Amniotic stem cell (primary cell): ENCODE results near the gene REEP6.
"Not testable (repeated sequence)": the region's sequence is repeated elsewhere in the genome, so short reads cannot be mapped to it uniquely, and the experiment has no call there.

ENCODE experiments used
- DNase-seq: peaks from one replicate; lab custom pipeline; 2025; lab: John Stamatoyannopoulos, UW

Gene REEP6

GRCh38 chr19:1507763-1508506 is 17.0 kb downstream of the REEP6 start:
- DNase-seq = peak; percentile 98

GRCh38 chr19:1508507-1508856 is 17.5 kb downstream of the REEP6 start:
- DNase-seq = no peak

- DNase-seq = no peak
These were observed 18.8 kb downstream of the REEP6 start for GRCh38 chr19:1509602-1510441.

GRCh38 chr19:1510442-1510806 is 19.4 kb downstream of the REEP6 start:
- DNase-seq = no peak

GRCh38 chr19:1510807-1511206 is 19.8 kb downstream of the REEP6 start:
- no peak for DNase-seq

GRCh38 chr19:1511318-1512317 is 20.6 kb downstream of the REEP6 start:
- DNase-seq = no peak

GRCh38 chr19:1512671-1513498 is 21.9 kb downstream of the REEP6 start, which contains the start of gene ADAMTSL5:
TSS of gene ADAMTSL5 (minus strand) at chr19:1513019. CDS start at chr19:1510943, 2,076 bp downstream.
- no peak for DNase-seq

- no peak for DNase-seq
These were observed 22.7 kb downstream of the REEP6 start for GRCh38 chr19:1513499-1514294.

- DNase-seq = no peak
These were observed 23.3 kb downstream of the REEP6 start for GRCh38 chr19:1514295-1514661.

- DNase-seq = no peak
These were observed 24.2 kb downstream of the REEP6 start for GRCh38 chr19:1514986-1515721.

- no peak for DNase-seq
These were observed 25.4 kb downstream of the REEP6 start for GRCh38 chr19:1516395-1516753.

- DNase-seq = no peak
These were observed 27.5 kb downstream of the REEP6 start for GRCh38 chr19:1518471-1518870.

- DNase-seq = not testable (repeated sequence)
These were observed 28.8 kb downstream of the REEP6 start for GRCh38 chr19:1519802-1520201.

- no peak for DNase-seq
These were observed 29.3 kb downstream of the REEP6 start for GRCh38 chr19:1520203-1520780.

GRCh38 chr19:1521636-1522035 is 30.7 kb downstream of the REEP6 start:
- no peak for DNase-seq

- no peak for DNase-seq
These were observed 31.1 kb downstream of the REEP6 start for GRCh38 chr19:1522061-1522460.

- DNase-seq = no peak
These were observed 31.9 kb downstream of the REEP6 start for GRCh38 chr19:1522838-1523237.

- no peak for DNase-seq
These were observed 32.7 kb downstream of the REEP6 start, which contains the start of gene PLK5 for GRCh38 chr19:1523412-1524286. TSS of gene PLK5 (plus strand) at chr19:1524077. CDS start at chr19:1526997, 2,920 bp downstream.
